RPMI8226 (cell line): ENCODE results near the gene ZNF451.
"Not testable (repeated sequence)": the region's sequence is repeated elsewhere in the genome, so short reads cannot be mapped to it uniquely, and the experiment has no call there.

Experiments used
- DNase-seq: peaks from one replicate; pipeline ENCODE4 v3.0.0-alpha.2; 2015

The ZNF451 gene, protein sequence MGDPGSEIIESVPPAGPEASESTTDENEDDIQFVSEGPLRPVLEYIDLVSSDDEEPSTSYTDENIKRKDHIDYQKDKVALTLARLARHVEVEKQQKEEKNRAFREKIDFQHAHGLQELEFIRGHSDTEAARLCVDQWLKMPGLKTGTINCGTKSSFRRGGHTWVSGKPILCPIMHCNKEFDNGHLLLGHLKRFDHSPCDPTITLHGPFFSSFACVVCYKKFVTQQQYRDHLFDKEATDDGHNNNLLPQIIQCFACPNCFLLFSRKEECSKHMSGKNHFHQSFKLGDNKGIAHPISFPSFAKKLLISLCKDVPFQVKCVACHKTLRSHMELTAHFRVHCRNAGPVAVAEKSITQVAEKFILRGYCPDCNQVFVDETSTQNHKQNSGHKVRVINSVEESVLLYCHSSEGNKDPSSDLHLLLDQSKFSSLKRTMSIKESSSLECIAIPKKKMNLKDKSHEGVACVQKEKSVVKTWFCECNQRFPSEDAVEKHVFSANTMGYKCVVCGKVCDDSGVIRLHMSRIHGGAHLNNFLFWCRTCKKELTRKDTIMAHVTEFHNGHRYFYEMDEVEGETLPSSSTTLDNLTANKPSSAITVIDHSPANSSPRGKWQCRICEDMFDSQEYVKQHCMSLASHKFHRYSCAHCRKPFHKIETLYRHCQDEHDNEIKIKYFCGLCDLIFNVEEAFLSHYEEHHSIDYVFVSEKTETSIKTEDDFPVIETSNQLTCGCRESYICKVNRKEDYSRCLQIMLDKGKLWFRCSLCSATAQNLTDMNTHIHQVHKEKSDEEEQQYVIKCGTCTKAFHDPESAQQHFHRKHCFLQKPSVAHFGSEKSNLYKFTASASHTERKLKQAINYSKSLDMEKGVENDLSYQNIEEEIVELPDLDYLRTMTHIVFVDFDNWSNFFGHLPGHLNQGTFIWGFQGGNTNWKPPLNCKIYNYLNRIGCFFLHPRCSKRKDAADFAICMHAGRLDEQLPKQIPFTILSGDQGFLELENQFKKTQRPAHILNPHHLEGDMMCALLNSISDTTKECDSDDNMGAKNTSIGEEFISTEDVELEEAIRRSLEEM

GRCh38 chr6:57089687-57090457 is at the start of gene ZNF451:
TSS of gene ZNF451 (plus strand) at chr6:57090188. CDS start at chr6:57090254, 66 bp downstream.
- peak; percentile 97 for DNase-seq

DNA sequence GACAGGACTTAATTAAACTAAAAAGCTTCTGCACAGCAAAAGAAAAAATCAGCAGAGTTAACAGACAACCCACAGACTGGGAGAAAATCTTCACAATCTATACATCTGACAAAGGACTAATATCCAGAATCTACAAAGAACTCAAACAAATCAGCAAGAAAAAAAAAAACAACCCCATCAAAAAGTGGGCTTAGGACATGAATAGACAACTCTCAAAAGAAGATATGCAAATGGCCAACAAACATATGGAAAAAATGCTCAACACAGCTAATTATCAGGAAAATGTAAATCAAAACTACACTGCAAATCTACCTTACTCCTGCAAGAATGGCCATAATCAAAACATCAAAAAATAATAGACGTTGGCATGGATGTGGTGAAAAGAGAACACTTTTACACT is 45.9 kb upstream of the ZNF451 start:
- DNase-seq, result not testable (repeated sequence)

DNA sequence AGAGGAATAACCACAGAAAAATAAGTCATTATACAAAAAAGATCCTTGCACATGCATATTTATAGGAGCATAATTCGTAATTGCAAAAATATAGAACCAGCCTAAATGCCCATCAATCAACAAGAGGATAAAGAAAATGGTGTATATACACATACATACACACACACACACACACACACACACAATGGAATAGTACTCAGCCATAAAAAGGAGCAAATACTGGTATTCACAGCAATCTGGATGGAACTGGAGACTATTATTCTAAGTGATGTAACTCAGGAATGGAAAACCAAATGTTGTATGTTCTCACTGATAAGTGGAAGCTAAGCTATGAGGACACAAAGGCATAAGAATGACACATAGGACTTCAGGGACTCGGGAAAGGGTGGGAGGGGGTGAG is 45.4 kb upstream of the ZNF451 start:
- no peak for DNase-seq

DNA sequence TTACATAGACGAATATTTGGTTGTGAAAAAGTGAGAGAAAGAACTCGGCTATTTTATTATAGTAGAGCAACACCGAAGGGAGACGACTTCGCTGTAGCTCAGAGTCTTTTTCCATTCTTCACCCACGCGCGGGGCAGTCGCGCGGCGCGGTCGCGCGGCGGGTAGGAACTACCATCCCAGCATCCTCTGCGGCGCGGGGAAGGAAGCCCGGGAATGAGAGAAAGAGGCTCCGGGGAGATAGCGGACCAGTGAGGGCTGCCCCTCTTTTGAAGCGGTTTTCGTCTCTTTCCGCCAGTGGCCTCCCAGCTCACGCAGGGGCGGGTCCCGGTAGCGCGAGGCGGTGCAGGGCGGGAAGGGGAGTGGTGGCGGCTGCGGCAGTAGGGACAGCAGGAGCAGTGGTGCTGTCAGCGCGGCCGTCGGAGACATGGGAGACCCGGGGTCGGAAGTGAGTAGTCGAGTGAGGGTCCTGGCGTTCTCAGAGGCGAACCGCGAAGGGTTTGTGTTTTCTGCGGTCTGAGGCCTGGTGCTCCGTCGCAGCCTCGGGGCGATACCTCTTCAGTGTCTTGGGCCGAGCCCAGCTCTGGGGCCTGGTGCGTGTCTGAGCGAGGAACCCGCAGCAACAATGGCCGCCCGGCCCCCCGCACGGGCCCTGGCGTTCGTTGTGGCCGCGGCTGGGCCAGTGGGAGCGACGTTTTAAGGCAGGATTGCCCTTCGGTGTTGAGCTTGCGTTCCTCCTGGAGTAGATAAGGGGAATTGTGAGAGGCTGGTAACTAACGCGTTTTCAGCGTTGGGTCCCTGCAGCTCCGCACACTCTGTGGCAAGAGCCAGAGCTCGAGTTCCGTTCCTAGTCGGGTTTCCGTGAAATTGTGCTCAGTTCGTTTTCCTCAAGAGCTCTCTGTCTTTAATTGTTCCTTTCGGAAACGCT is 43.4 kb upstream of the ZNF451 start, which contains the start of gene KIAA1586:
TSS of gene KIAA1586 (plus strand) at position 362 of the 925 bp plus-strand sequence. CDS start at position 425, 63 bp downstream.
- peak; percentile 83 for DNase-seq

- not testable (repeated sequence) for DNase-seq
These were observed 42.8 kb upstream of the ZNF451 start for GRCh38 chr6:57047257-57047585.

GRCh38 chr6:57047859-57048258 is 42.1 kb upstream of the ZNF451 start:
- DNase-seq, result not testable (repeated sequence)

- DNase-seq, result no peak
These were observed 41.4 kb upstream of the ZNF451 start for GRCh38 chr6:57048577-57048976.

DNA sequence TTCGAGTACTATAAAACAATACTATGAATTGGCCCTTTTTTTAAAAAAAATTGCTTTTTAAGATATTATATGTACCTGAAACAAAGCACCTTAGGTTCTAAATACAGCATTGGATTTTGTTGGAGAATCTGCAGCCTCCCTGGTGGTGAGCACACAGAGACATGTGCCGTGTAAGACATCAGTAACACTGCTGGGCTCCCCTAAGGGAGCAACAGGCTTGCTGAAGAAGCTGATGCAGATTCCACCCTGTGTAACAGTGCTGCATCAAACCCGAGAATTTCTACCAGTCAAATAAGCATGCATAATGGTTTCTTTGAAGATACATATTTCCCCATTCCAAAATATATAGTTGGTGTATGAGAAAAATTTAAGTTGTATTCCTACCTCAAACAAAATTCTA is 26.1 kb upstream of the ZNF451 start:
- DNase-seq, result no peak

DNA sequence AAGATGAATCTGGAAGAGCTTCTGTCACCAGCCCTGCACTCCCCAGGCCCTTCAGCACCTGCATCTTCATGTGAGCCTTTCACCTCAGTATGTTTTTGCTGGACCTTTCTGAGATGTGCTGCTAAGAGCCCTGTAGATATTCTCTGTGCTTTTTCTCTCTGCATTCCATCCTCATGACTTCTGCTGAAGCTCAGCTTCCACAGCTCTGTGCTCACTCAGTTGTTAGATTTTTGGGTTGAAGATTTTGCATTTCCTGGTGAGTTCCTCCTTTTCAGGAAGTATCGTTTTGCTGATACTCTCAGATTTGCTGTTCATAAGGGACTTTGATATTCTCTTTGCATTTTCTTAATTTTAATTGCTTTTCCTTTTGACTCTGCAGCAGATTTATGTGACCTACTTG is 25.2 kb upstream of the ZNF451 start:
- no peak for DNase-seq

GRCh38 chr6:57068061-57068460 is 21.9 kb upstream of the ZNF451 start:
- no peak for DNase-seq

GRCh38 chr6:57069228-57069627 is 20.8 kb upstream of the ZNF451 start:
- DNase-seq, result no peak

GRCh38 chr6:57069920-57070331 is 20.1 kb upstream of the ZNF451 start:
- no peak for DNase-seq

DNA sequence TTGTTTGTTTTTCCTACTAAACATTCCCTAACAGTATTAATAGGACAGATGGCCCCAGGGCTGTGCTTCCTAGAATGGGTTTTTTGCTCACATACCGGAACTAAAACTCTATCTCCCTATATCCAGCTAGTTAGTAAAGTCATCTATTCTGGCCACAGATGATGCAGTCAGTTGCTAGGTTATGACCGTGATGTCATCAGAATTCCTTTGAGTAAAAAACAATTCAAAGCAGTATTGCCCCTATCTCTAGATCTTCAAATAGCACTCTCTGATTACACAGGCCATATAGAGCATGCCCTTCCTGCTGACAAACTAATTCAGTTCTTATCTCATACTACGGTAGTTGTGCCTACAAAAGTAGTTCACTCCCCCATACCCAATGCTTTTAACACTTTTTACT is 17.9 kb upstream of the ZNF451 start:
- DNase-seq, result no peak

GRCh38 chr6:57074383-57074782 is 15.6 kb upstream of the ZNF451 start:
- no peak for DNase-seq

DNA sequence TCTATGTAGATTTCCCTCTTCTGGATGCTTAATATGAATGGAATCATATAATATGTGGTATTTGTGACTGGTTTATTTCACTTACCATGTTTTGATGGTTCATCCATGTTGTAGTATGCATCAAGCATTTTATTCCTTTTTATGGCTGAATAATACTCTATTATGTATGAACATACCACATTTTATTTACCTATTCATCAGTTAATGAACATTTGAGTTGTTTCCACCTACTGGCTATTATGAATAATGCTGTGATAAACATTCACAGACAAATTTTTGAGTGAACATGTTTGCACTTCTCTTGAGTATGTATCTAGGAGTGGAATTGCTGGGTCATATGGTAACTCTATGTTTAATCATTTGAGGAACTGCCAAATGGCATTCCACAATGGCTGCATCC is 14.9 kb upstream of the ZNF451 start:
- no peak for DNase-seq

- DNase-seq, result no peak
These were observed 11.3 kb upstream of the ZNF451 start for GRCh38 chr6:57078531-57079207.

- no peak for DNase-seq
These were observed 4.5 kb upstream of the ZNF451 start for GRCh38 chr6:57085471-57085870.

DNA sequence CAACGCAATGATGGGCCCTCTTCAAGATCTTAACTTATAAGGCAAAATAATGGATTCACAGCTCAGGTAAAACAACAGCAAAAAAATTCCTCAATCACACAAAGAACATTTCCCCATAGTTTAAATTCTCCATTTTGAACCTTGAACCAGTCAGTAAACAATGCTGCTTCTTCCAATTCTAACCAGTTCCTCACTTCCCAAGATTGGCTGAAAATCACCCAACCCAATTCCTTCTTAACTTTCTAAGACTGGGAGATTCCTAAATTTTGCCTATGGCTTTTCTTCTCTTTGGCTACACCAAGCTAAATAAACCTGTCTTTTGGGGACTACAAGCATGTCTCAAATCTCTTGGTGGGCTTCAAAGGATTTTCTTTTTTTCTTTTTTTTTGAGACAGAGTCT is 3.1 kb upstream of the ZNF451 start:
- DNase-seq, result no peak

GRCh38 chr6:57087916-57088315 is 2.1 kb upstream of the ZNF451 start:
- no peak for DNase-seq

DNA sequence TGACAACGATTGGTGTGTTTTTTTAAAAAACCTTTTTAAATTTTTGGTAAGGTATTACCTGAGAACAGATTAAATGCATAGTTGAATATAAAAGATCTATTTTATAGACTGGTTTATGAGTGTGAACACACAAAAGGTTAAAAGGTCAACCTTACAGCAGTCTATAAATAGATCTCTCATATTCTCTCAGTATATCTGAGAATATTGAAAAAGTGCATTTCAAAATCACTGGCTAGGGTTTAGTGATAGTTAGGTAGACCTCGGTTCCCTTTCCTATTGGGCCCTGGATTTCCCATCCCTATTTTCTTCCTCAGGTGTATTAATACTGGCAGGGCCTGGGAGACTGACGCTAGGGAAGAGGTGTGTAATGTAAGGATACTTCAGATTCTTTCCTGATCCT is 723 bp upstream of the ZNF451 start:
- no peak for DNase-seq

GRCh38 chr6:57090458-57091067 is 575 bp downstream of the ZNF451 start:
- not testable (repeated sequence) for DNase-seq
